Measurements from ENCODE around the gene BCO1. TPM values are rescaled to one million over a fixed set of nuclear protein-coding genes. Genes with fewer than 3 reads are reported as not detected.

Gene BCO1
- total RNA-seq, 4 donors from 2014 or later = not detected

- TF ChIP-seq CTCF (IDR thresholded peaks at IDR 0.05; ENCODE audit: low read depth) = no peak
Observed at GRCh38 chr16:81286190-81286589, 47.7 kb downstream of the BCO1 start.

GRCh38 chr16:81291117-81291516 lies 52.6 kb downstream of the BCO1 start:
- no peak for TF ChIP-seq CTCF (IDR thresholded peaks at IDR 0.05; ENCODE audit: low read depth)

- no peak for TF ChIP-seq CTCF (IDR thresholded peaks at IDR 0.05; ENCODE audit: low read depth)
Observed at GRCh38 chr16:81292936-81293335, 54.4 kb downstream of the BCO1 start.

GRCh38 chr16:81293909-81294802 lies 55.7 kb downstream of the BCO1 start:
- TF ChIP-seq CTCF (IDR thresholded peaks at IDR 0.05; ENCODE audit: low read depth) = no peak

GRCh38 chr16:81296631-81297030 lies 58.1 kb downstream of the BCO1 start:
- no peak for TF ChIP-seq CTCF (IDR thresholded peaks at IDR 0.05; ENCODE audit: low read depth)

GRCh38 chr16:81307770-81308169 lies 69.3 kb downstream of the BCO1 start:
- no peak for TF ChIP-seq CTCF (IDR thresholded peaks at IDR 0.05; ENCODE audit: low read depth)

- no peak for TF ChIP-seq CTCF (IDR thresholded peaks at IDR 0.05; ENCODE audit: low read depth)
Observed at GRCh38 chr16:81310045-81310644, 71.7 kb downstream of the BCO1 start.

All from subcutaneous adipose tissue (tissue), 4 donors.